Subcutaneous adipose tissue (tissue), 4 donors: ENCODE data around the gene TCEAL8. TPM values are rescaled to one million over a fixed set of nuclear protein-coding genes. Genes with fewer than 3 reads are reported as not detected.

Experiments
- CTCF ChIP-seq: fragments of 450-650 bp; IDR thresholded peaks from one replicate; pipeline ENCODE4 v1.5.1; 2016; ENCODE audit warnings: low read depth, mild to moderate bottlenecking, control low read depth, antibody characterized with exemption, moderate library complexity
- total RNA-seq, 4 donors: library from RNA; depleted of rRNA; stranded (reverse); fragments of >200 nt; gene quantifications; one replicate each; pipeline ENCODE4 v1.1.0, GENCODE V29; 2016

TCEAL8 gene
- total RNA-seq, 4 donors from 2014 or later, result 44.8 to 72.1 (median 57.8) TPM

GRCh38 chrX:103240155-103240554 is 14.8 kb downstream of the TCEAL8 start:
- TF ChIP-seq CTCF, result no peak

- no peak for TF ChIP-seq CTCF
These were observed 18.7 kb downstream of the TCEAL8 start for GRCh38 chrX:103236296-103236695.

- TF ChIP-seq CTCF, result no peak
These were observed 20.1 kb downstream of the TCEAL8 start for GRCh38 chrX:103234869-103235268.

- TF ChIP-seq CTCF, result no peak
These were observed 21.7 kb downstream of the TCEAL8 start for GRCh38 chrX:103233263-103233662.

GRCh38 chrX:103220511-103221323 is 34.2 kb downstream of the TCEAL8 start:
- no peak for TF ChIP-seq CTCF

- no peak for TF ChIP-seq CTCF
These were observed 39.4 kb downstream of the TCEAL8 start for GRCh38 chrX:103215425-103215991.

- TF ChIP-seq CTCF, result no peak
These were observed 40.0 kb downstream of the TCEAL8 start, which contains the start of gene BEX4 for GRCh38 chrX:103214870-103215424. Gene BEX4 (plus strand): TSS chrX:103215108. CDS start chrX:103216154, 1,046 bp downstream.
